Neural cell (in vitro differentiated cells): Measurements from ENCODE around the gene KIAA1143.

Experiments used
- CTCF ChIP-seq: fragments of 450-650 bp; IDR thresholded peaks from 2 replicates; pipeline ENCODE4 v1.5.1; 2014; ENCODE audit warnings: antibody characterized with exemption, mild to moderate bottlenecking, moderate library complexity; ENCODE audit not compliant: poor library complexity, severe bottlenecking
- EP300 ChIP-seq: fragments of 450-650 bp; conservative IDR thresholded peaks from 2 replicates; pipeline ENCODE4 v1.6.1; 2014; ENCODE audit warnings: antibody characterized with exemption, mild to moderate bottlenecking, moderate library complexity; ENCODE audit not compliant: poor library complexity, severe bottlenecking
- EZH2 ChIP-seq: fragments of 200-600, 300-800 bp; shearing (Covaris generic), sonication (generic); IDR thresholded peaks from 2 replicates; pipeline ENCODE4 v1.6.1; 2014; ENCODE audit warnings: antibody characterized with exemption, low read length, borderline replicate concordance, mild to moderate bottlenecking; ENCODE audit not compliant: insufficient read depth, poor library complexity, severe bottlenecking
- POLR2AphosphoS5 ChIP-seq: IDR thresholded peaks from 2 replicates; pipeline ENCODE4 v1.6.1; 2012
- TAF1 ChIP-seq: IDR thresholded peaks from 2 replicates; pipeline ENCODE4 v1.6.1; 2012; ENCODE audit warnings: low read depth
- TF ChIP-seq, protein P1 (sequence below): IDR thresholded peaks from 2 replicates; pipeline ENCODE4 v1.6.1; 2012; ENCODE audit warnings: borderline replicate concordance

- TF ChIP-seq CTCF, result no peak
- no peak for TF ChIP-seq EP300
- TF ChIP-seq TAF1, result no peak
- TF ChIP-seq, protein P1, sequence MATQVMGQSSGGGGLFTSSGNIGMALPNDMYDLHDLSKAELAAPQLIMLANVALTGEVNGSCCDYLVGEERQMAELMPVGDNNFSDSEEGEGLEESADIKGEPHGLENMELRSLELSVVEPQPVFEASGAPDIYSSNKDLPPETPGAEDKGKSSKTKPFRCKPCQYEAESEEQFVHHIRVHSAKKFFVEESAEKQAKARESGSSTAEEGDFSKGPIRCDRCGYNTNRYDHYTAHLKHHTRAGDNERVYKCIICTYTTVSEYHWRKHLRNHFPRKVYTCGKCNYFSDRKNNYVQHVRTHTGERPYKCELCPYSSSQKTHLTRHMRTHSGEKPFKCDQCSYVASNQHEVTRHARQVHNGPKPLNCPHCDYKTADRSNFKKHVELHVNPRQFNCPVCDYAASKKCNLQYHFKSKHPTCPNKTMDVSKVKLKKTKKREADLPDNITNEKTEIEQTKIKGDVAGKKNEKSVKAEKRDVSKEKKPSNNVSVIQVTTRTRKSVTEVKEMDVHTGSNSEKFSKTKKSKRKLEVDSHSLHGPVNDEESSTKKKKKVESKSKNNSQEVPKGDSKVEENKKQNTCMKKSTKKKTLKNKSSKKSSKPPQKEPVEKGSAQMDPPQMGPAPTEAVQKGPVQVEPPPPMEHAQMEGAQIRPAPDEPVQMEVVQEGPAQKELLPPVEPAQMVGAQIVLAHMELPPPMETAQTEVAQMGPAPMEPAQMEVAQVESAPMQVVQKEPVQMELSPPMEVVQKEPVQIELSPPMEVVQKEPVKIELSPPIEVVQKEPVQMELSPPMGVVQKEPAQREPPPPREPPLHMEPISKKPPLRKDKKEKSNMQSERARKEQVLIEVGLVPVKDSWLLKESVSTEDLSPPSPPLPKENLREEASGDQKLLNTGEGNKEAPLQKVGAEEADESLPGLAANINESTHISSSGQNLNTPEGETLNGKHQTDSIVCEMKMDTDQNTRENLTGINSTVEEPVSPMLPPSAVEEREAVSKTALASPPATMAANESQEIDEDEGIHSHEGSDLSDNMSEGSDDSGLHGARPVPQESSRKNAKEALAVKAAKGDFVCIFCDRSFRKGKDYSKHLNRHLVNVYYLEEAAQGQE, result no peak
- no peak for TF ChIP-seq POLR2AphosphoS5
- TF ChIP-seq EZH2, result no peak
Observed at GRCh38 chr3:44802011-44802410, 40.6 kb upstream of the KIAA1143 start.
